Measurements from ENCODE around the gene CEP104. TPM values are rescaled to one million over a fixed set of nuclear protein-coding genes. Genes with fewer than 3 reads are reported as not detected.

The CEP104 gene
- total RNA-seq, 8 experiments from 2014 or later = 12.2 to 26.5 (median 19.8) TPM

GRCh38 chr1:3852091-3852490 is 4.9 kb downstream of the CEP104 start:
- in situ Hi-C loops (cut with MboI; ENCODE audit: low pct_unique_long_range_greater_than_20kb in 2 of 9, low sequenced_read_pairs in 9 of 9, unreplicated experiment in 9 of 9) = no loop called here

GRCh38 chr1:3851292-3851691 is 5.7 kb downstream of the CEP104 start:
- WGBS, 10 experiments = 91 to 100% (median 95%) methylated on average over 1 to 6 of the region's 6 CpGs; no CpG with 5 or more reads in 4 of the 10 experiments
- in situ Hi-C loops (cut with MboI; ENCODE audit: low pct_unique_long_range_greater_than_20kb in 2 of 9, low sequenced_read_pairs in 9 of 9, unreplicated experiment in 9 of 9) = no loop called here
- peak in 1 of 8 experiments; percentile 55 for ATAC-seq (replicated peaks in 6 of 8)
- Histone ChIP-seq H3K4me1 (replicated peaks in 1 of 2) (peaks cover 8 to 9% of the 10 kb centered on the region in 2 donors), H3K27ac (no peak overlapping the region), H3K4me3 (no peak overlapping the region)

More at GRCh38 chr1:3852091-3852490, 4.9 kb downstream of the CEP104 start:
- Histone ChIP-seq H3K4me3 (no peak overlapping the region), H3K27ac (no peak overlapping the region), H3K4me1 (replicated peaks in 1 of 2) (peaks cover 8 to 9% of the 10 kb centered on the region in 2 donors)
- WGBS, 10 experiments = 43 to 100% (median 79%) methylated on average over 1 to 11 of the region's 12 CpGs; no CpG with 5 or more reads in 5 of the 10 experiments
- ATAC-seq (replicated peaks in 6 of 8) = no peak

- peaks cover 4 to 5% of the 10 kb centered on the region in 2 donors for H3K4me1 ChIP-seq (replicated peaks in 1 of 2)
- peak in 2 of 8 experiments; percentile 23 to 74 for ATAC-seq (replicated peaks in 6 of 8)
- WGBS, 10 experiments = 63 to 100% (median 87%) methylated on average over 1 to 11 of the region's 12 CpGs; no CpG with 5 or more reads in 3 of the 10 experiments
- in situ Hi-C loops (cut with MboI; ENCODE audit: low pct_unique_long_range_greater_than_20kb in 2 of 9, low sequenced_read_pairs in 9 of 9, unreplicated experiment in 9 of 9) = no loop called here
- no peak overlapping the region for H3K4me3 ChIP-seq
- H3K27ac ChIP-seq = no peak overlapping the region
These were observed 6.2 kb downstream of the CEP104 start for GRCh38 chr1:3850857-3851256.

- Histone ChIP-seq H3K4me3 (no peak overlapping the region), H3K27ac (no peak overlapping the region), H3K4me1 (replicated peaks in 1 of 2) (no peaks in the 10 kb centered on the region)
- ATAC-seq (replicated peaks in 6 of 8) = no peak
- 53 to 96% (median 85%) methylated on average over 2 to 6 of the region's 6 CpGs for WGBS, 10 experiments
- in situ Hi-C loops (cut with MboI; ENCODE audit: low pct_unique_long_range_greater_than_20kb in 2 of 9, low sequenced_read_pairs in 9 of 9, unreplicated experiment in 9 of 9) = no loop called here
These were observed 9.9 kb downstream of the CEP104 start for GRCh38 chr1:3847081-3847480.

GRCh38 chr1:3846541-3846940 is 10.5 kb downstream of the CEP104 start:
- no peak overlapping the region for H3K4me3 ChIP-seq
- ATAC-seq (replicated peaks in 6 of 8) = no peak
- 78 to 100% (median 94%) methylated on average over 1 to 3 of the region's 3 CpGs for WGBS, 10 experiments
- no peak overlapping the region for H3K27ac ChIP-seq
- H3K4me1 ChIP-seq (replicated peaks in 1 of 2) = no peaks in the 10 kb centered on the region
- in situ Hi-C loops (cut with MboI; ENCODE audit: low pct_unique_long_range_greater_than_20kb in 2 of 9, low sequenced_read_pairs in 9 of 9, unreplicated experiment in 9 of 9) = no loop called here

GRCh38 chr1:3842912-3843311 is 14.1 kb downstream of the CEP104 start:
- no peak for ATAC-seq (replicated peaks in 6 of 8)
- Histone ChIP-seq H3K4me3 (no peak overlapping the region), H3K4me1 (replicated peaks in 1 of 2) (no peaks in the 10 kb centered on the region), H3K27ac (no peak overlapping the region)
- 88 to 100% (median 98%) methylated on average over 1 to 9 of the region's 9 CpGs; no CpG with 5 or more reads in 3 of the 10 experiments for WGBS, 10 experiments
- in situ Hi-C loops (cut with MboI; ENCODE audit: low pct_unique_long_range_greater_than_20kb in 2 of 9, low sequenced_read_pairs in 9 of 9, unreplicated experiment in 9 of 9) = no loop called here

- in situ Hi-C loops (cut with MboI; ENCODE audit: low pct_unique_long_range_greater_than_20kb in 2 of 9, low sequenced_read_pairs in 9 of 9, unreplicated experiment in 9 of 9) = no loop called here
- no peak overlapping the region for H3K4me3 ChIP-seq
- 91 to 100% (median 96%) methylated on average over 3 to 7 of the region's 7 CpGs; no CpG with 5 or more reads in 4 of the 10 experiments for WGBS, 10 experiments
These were observed 15.5 kb downstream of the CEP104 start for GRCh38 chr1:3841491-3841890.

GRCh38 chr1:3838788-3839187 is 18.2 kb downstream of the CEP104 start:
- Histone ChIP-seq H3K27ac (no peak overlapping the region), H3K4me3 (no peak overlapping the region), H3K4me1 (replicated peaks in 1 of 2) (no peaks in the 10 kb centered on the region)
- WGBS, 10 experiments = 78 to 100% (median 87%) methylated on average over 1 to 11 of the region's 11 CpGs; no CpG with 5 or more reads in 3 of the 10 experiments
- peak in 2 of 8 experiments; percentile 27 to 36 for ATAC-seq (replicated peaks in 6 of 8)
- in situ Hi-C loops (cut with MboI; ENCODE audit: low pct_unique_long_range_greater_than_20kb in 2 of 9, low sequenced_read_pairs in 9 of 9, unreplicated experiment in 9 of 9) = no loop called here

More at GRCh38 chr1:3841491-3841890, 15.5 kb downstream of the CEP104 start:
- ATAC-seq (replicated peaks in 6 of 8) = no peak
- Histone ChIP-seq H3K4me1 (replicated peaks in 1 of 2) (no peaks in the 10 kb centered on the region), H3K27ac (no peak overlapping the region)

GRCh38 chr1:3837685-3838084 is 19.3 kb downstream of the CEP104 start:
- 83 to 100% (median 93%) methylated on average over 1 of the region's 1 CpG; no CpG with 5 or more reads in 6 of the 10 experiments for WGBS, 10 experiments
- H3K27ac ChIP-seq = no peak overlapping the region
- in situ Hi-C loops (cut with MboI; ENCODE audit: low pct_unique_long_range_greater_than_20kb in 2 of 9, low sequenced_read_pairs in 9 of 9, unreplicated experiment in 9 of 9) = no loop called here

GRCh38 chr1:3837200-3837599 is 19.8 kb downstream of the CEP104 start:
- no peak overlapping the region for H3K27ac ChIP-seq
- H3K4me1 ChIP-seq (replicated peaks in 1 of 2) = no peaks in the 10 kb centered on the region
- in situ Hi-C loops (cut with MboI; ENCODE audit: low pct_unique_long_range_greater_than_20kb in 2 of 9, low sequenced_read_pairs in 9 of 9, unreplicated experiment in 9 of 9) = no loop called here
- WGBS, 10 experiments = 93 to 100% (median 97%) methylated on average over 2 to 6 of the region's 6 CpGs; no CpG with 5 or more reads in 1 of the 10 experiments
- ATAC-seq (replicated peaks in 6 of 8) = no peak
- H3K4me3 ChIP-seq = no peak overlapping the region

More at GRCh38 chr1:3837685-3838084, 19.3 kb downstream of the CEP104 start:
- no peak for ATAC-seq (replicated peaks in 6 of 8)
- H3K4me3 ChIP-seq = no peak overlapping the region
- H3K4me1 ChIP-seq (replicated peaks in 1 of 2) = no peaks in the 10 kb centered on the region

GRCh38 chr1:3836421-3836820 is 20.6 kb downstream of the CEP104 start:
- no peak for ATAC-seq (replicated peaks in 6 of 8)
- Histone ChIP-seq H3K4me3 (no peak overlapping the region), H3K4me1 (replicated peaks in 1 of 2) (no peaks in the 10 kb centered on the region), H3K27ac (no peak overlapping the region)
- WGBS, 10 experiments = 86 to 100% (median 93%) methylated on average over 1 to 11 of the region's 11 CpGs; no CpG with 5 or more reads in 2 of the 10 experiments
- in situ Hi-C loops (cut with MboI; ENCODE audit: low pct_unique_long_range_greater_than_20kb in 2 of 9, low sequenced_read_pairs in 9 of 9, unreplicated experiment in 9 of 9) = no loop called here

- WGBS, 10 experiments = 84 to 100% (median 96%) methylated on average over 2 to 10 of the region's 10 CpGs; no CpG with 5 or more reads in 1 of the 10 experiments
These were observed 22.3 kb downstream of the CEP104 start for GRCh38 chr1:3834701-3835100.

GRCh38 chr1:3831689-3832088 is 25.3 kb downstream of the CEP104 start:
- Histone ChIP-seq H3K27ac (no peak overlapping the region), H3K4me3 (no peak overlapping the region), H3K4me1 (replicated peaks in 1 of 2) (no peaks in the 10 kb centered on the region)
- ATAC-seq (replicated peaks in 6 of 8) = no peak
- 6 to 96% (median 79%) methylated on average over 3 to 6 of the region's 6 CpGs; no CpG with 5 or more reads in 1 of the 10 experiments for WGBS, 10 experiments
- in situ Hi-C loops (cut with MboI; ENCODE audit: low pct_unique_long_range_greater_than_20kb in 2 of 9, low sequenced_read_pairs in 9 of 9, unreplicated experiment in 9 of 9) = no loop called here

More at GRCh38 chr1:3834701-3835100, 22.3 kb downstream of the CEP104 start:
- H3K4me3 ChIP-seq = no peak overlapping the region
- no peaks in the 10 kb centered on the region for H3K4me1 ChIP-seq (replicated peaks in 1 of 2)
- ATAC-seq (replicated peaks in 6 of 8) = no peak
- in situ Hi-C loops (cut with MboI; ENCODE audit: low pct_unique_long_range_greater_than_20kb in 2 of 9, low sequenced_read_pairs in 9 of 9, unreplicated experiment in 9 of 9) = no loop called here
- no peak overlapping the region for H3K27ac ChIP-seq

GRCh38 chr1:3828391-3828790 is 28.6 kb downstream of the CEP104 start:
- no peak overlapping the region for H3K4me3 ChIP-seq
- H3K4me1 ChIP-seq (replicated peaks in 1 of 2) = no peaks in the 10 kb centered on the region
- in situ Hi-C loops (cut with MboI; ENCODE audit: low pct_unique_long_range_greater_than_20kb in 2 of 9, low sequenced_read_pairs in 9 of 9, unreplicated experiment in 9 of 9) = no loop called here
- no peak for ATAC-seq (replicated peaks in 6 of 8)
- H3K27ac ChIP-seq = no peak overlapping the region
- 86 to 100% (median 92%) methylated on average over 2 to 8 of the region's 8 CpGs; no CpG with 5 or more reads in 1 of the 10 experiments for WGBS, 10 experiments
